BE2C (cell line): ENCODE results near the gene LMOD1.

ENCODE experiments used
- DNase-seq: peaks from one replicate; pipeline ENCODE4 v3.0.0-alpha.2; 2020
- H3K27me3 ChIP-seq: fragments of 250-450 bp; sonication (Bioruptor Pico); 2 replicates; pipeline ENCODE4 v1.5.1; 2020; ENCODE audit warnings: mild to moderate bottlenecking
- H3K36me3 ChIP-seq: fragments of 250-450 bp; sonication (Bioruptor Pico); 2 replicates; pipeline ENCODE4 v1.5.1; 2020; ENCODE audit warnings: mild to moderate bottlenecking
- H3K4me1 ChIP-seq: fragments of 250-450 bp; sonication (Bioruptor Pico); 2 replicates; pipeline ENCODE4 v1.5.1; 2020
- H3K4me3 ChIP-seq: 2 replicates; pipeline ENCODE4 v1.5.1; 2011; ENCODE audit warnings: low read depth, low read length
- H3K9me3 ChIP-seq: fragments of 250-450 bp; sonication (Bioruptor Pico); 2 replicates; pipeline ENCODE4 v1.5.1; 2020
- CTCF ChIP-seq: IDR thresholded peaks from 2 replicates; pipeline ENCODE4 v1.5.1; 2012; ENCODE audit warnings: mild to moderate bottlenecking, low read depth, low read length

LMOD1 gene

GRCh38 chr1:201851949-201852348 lies 94.4 kb downstream of the LMOD1 start:
- no peak for DNase-seq
- Histone ChIP-seq H3K36me3 (peaks cover 85% of the 10 kb centered on the region), H3K27me3 (no peaks in the 10 kb centered on the region), H3K9me3 (no peaks in the 10 kb centered on the region), H3K4me3 (no peak overlapping the region), H3K4me1 (no peaks in the 10 kb centered on the region)
- no peak for TF ChIP-seq CTCF

GRCh38 chr1:201850053-201850397 lies 96.3 kb downstream of the LMOD1 start:
- H3K4me1 ChIP-seq: no peaks in the 10 kb centered on the region
- no peaks in the 10 kb centered on the region for H3K9me3 ChIP-seq
- peaks cover 66% of the 10 kb centered on the region for H3K36me3 ChIP-seq
- H3K4me3 ChIP-seq: no peak overlapping the region
- H3K27me3 ChIP-seq: no peaks in the 10 kb centered on the region
- TF ChIP-seq CTCF: no peak
- DNase-seq: no peak

- TF ChIP-seq CTCF: no peak
- Histone ChIP-seq H3K4me3 (no peak overlapping the region), H3K4me1 (no peaks in the 10 kb centered on the region; the same call in 1 of the 2 replicates), H3K27me3 (no peaks in the 10 kb centered on the region), H3K36me3 (peaks cover 61% of the 10 kb centered on the region), H3K9me3 (no peaks in the 10 kb centered on the region)
- DNase-seq: no peak
Measured at GRCh38 chr1:201849372-201850052, 96.8 kb downstream of the LMOD1 start.

GRCh38 chr1:201848230-201848629 lies 98.1 kb downstream of the LMOD1 start:
- no peaks in the 10 kb centered on the region for H3K27me3 ChIP-seq
- H3K9me3 ChIP-seq: no peaks in the 10 kb centered on the region
- H3K4me1 ChIP-seq: peaks cover 7% of the 10 kb centered on the region; the same call in 1 of the 2 replicates
- peaks cover 48% of the 10 kb centered on the region for H3K36me3 ChIP-seq
- H3K4me3 ChIP-seq: no peak overlapping the region
- DNase-seq: no peak
- TF ChIP-seq CTCF: no peak

- Histone ChIP-seq H3K27me3 (no peaks in the 10 kb centered on the region), H3K9me3 (no peaks in the 10 kb centered on the region), H3K4me3 (no peak overlapping the region), H3K36me3 (peaks cover 37% of the 10 kb centered on the region), H3K4me1 (peaks cover 7% of the 10 kb centered on the region; the same call in 1 of the 2 replicates)
- no peak for DNase-seq
- TF ChIP-seq CTCF: no peak
Measured at GRCh38 chr1:201847150-201847549, 99.2 kb downstream of the LMOD1 start.
